HFF-Myc (cell line): ENCODE measurements around the gene EIF4E2.

Source experiments
- DNase-seq: peaks from one replicate; pipeline ENCODE4 v3.0.0-alpha.2; 2011; ENCODE audit warnings: low read depth; ENCODE audit errors: extremely low read depth
- H3K4me3 ChIP-seq: replicated peaks from 2 replicates; pipeline ENCODE4 v1.5.1; 2011; ENCODE audit warnings: low read depth, mild to moderate bottlenecking, control low read depth, low read length
- TF ChIP-seq, protein P1 (sequence below): IDR thresholded peaks from 2 replicates; pipeline ENCODE4 v1.5.1; 2012; ENCODE audit warnings: mild to moderate bottlenecking, low read depth, low read length, control low read depth; ENCODE audit errors: missing control alignments

EIF4E2 gene, protein sequence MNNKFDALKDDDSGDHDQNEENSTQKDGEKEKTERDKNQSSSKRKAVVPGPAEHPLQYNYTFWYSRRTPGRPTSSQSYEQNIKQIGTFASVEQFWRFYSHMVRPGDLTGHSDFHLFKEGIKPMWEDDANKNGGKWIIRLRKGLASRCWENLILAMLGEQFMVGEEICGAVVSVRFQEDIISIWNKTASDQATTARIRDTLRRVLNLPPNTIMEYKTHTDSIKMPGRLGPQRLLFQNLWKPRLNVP

DNA sequence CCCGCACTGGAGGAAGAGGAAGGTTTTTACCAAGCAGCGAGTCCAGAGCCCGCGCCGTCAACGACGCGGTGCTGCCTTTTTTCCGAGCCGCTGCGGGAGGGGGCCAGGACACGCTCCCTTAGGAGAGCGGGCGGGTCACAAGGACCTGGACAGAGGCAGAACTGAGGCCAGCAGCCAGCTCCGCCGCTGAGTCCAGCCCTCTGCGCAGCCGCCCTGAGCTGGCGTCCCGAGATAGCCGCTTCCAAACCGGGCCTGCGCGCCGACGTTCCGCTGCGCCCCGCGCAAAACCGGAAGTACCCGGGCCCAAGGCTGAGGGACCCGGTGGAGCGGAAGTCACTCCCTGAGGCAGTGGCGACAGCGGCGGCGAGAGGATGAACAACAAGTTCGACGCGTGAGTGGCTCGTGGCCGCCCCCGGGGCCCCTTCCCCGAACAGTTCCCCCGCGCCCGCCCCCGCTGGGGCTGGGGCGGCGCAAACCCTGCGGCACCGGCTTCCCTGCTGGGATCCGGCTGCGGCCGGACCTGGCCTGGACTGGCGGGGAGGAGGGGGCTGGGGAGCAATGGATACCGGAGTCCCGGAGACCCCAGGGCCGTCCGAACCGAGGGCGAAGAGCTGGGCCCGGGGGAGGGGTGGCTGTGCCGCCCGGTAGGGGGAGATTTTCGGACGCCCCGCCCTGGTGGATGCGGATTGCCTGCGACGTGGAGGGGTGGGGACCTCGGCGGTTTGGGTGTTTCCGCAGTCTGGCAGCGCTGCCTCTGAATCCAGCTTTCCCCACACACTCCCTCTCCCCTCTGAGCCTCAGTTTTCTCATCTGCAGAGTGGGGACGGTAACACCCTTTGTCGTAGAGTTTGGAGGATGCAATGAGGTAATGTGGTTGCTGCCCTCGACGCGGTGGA lies at the start of gene EIF4E2, which contains the start of gene TIGD1:
EIF4E2 (plus strand) TSS at position 336 of the 896 bp plus-strand sequence; CDS start at position 372, 36 bp downstream.
TIGD1 (minus strand) TSS at position 204 of the 896 bp plus-strand sequence. CDS start 675 bp downstream, outside the sequence.
- TF ChIP-seq, protein P1, sequence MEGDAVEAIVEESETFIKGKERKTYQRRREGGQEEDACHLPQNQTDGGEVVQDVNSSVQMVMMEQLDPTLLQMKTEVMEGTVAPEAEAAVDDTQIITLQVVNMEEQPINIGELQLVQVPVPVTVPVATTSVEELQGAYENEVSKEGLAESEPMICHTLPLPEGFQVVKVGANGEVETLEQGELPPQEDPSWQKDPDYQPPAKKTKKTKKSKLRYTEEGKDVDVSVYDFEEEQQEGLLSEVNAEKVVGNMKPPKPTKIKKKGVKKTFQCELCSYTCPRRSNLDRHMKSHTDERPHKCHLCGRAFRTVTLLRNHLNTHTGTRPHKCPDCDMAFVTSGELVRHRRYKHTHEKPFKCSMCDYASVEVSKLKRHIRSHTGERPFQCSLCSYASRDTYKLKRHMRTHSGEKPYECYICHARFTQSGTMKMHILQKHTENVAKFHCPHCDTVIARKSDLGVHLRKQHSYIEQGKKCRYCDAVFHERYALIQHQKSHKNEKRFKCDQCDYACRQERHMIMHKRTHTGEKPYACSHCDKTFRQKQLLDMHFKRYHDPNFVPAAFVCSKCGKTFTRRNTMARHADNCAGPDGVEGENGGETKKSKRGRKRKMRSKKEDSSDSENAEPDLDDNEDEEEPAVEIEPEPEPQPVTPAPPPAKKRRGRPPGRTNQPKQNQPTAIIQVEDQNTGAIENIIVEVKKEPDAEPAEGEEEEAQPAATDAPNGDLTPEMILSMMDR: peak; percentile 22
- peak; percentile 72 for DNase-seq
- H3K4me3 ChIP-seq: peak within 1 kb of the TSS; percentile 97

DNA sequence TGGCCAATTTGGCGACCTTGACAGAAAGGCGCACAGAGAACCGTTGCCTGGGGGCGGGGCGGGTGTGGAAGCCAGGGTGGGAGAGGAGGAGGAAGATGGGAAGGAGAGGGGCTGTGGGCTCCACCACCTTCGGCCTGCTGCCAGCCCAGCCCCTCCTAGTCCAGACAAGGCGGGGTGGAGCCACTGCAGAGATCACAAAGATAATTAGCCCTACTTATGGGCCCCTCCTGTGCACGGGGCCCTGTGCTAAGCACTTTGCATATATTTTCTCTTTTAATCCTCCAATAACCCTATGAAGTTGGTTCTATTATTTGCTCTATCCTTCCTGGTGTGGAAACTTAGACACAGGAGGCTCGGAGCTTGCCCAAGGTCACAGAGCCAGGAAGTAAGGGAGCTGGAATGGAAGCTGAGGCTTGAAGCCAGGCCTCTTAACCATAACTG lies 49.1 kb upstream of the EIF4E2 start:
- DNase-seq: no peak

DNA sequence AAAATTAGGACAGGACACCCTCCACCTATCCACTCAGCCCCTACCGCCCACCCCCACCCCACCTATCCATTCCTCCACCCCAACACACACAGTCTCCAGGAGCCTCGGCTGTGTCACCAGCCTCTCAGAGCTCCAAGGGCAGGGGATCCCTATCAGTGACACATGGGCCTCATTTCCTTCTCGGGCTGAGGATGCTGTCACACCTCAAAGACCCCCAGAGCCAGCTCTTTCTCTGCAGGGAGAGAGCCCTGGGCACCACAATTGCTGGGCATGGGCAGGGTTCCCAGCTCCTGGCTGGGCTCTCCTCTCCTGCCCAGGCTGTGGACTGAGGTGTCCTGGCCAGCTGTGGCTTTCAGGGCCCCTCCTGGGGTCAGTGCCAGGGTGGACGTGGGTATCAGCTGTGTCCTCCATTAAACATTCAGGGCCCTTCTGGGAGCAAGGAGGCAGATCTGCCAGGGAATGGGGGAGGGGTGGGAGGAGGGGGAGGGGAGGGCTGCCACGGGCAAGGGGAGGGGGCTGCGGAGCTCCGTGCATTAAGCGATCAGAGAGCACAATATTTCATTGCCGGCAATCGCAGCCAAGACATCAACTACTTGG lies 48.6 kb upstream of the EIF4E2 start:
- TF ChIP-seq, protein P1: no peak
- no peak for DNase-seq
- no peak overlapping the region for H3K4me3 ChIP-seq

More for the DNA sequence above, 49.1 kb upstream of the EIF4E2 start:
- TF ChIP-seq, protein P1: no peak
- H3K4me3 ChIP-seq: no peak overlapping the region

DNA sequence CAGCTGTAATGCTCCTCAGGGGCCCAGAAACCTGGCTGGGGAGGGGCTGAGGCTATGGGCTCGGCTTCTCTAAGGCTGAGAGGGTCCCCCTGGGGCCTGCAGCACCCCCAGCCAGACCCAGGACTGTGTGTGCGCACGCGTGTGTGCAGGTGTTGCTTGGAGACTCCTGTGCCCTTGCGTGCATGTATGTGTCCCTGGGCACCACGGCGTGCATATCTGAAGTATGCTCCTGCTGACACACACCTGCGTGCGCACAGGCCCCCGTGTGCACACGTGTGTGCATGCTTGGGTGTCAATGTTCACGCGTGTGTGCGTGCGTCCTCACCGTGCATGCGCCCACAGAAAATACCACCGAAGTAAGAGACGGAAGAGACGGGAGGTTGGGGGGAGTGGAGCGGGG lies 48.0 kb upstream of the EIF4E2 start:
- H3K4me3 ChIP-seq: no peak overlapping the region
- DNase-seq: no peak
- TF ChIP-seq, protein P1: no peak

DNA sequence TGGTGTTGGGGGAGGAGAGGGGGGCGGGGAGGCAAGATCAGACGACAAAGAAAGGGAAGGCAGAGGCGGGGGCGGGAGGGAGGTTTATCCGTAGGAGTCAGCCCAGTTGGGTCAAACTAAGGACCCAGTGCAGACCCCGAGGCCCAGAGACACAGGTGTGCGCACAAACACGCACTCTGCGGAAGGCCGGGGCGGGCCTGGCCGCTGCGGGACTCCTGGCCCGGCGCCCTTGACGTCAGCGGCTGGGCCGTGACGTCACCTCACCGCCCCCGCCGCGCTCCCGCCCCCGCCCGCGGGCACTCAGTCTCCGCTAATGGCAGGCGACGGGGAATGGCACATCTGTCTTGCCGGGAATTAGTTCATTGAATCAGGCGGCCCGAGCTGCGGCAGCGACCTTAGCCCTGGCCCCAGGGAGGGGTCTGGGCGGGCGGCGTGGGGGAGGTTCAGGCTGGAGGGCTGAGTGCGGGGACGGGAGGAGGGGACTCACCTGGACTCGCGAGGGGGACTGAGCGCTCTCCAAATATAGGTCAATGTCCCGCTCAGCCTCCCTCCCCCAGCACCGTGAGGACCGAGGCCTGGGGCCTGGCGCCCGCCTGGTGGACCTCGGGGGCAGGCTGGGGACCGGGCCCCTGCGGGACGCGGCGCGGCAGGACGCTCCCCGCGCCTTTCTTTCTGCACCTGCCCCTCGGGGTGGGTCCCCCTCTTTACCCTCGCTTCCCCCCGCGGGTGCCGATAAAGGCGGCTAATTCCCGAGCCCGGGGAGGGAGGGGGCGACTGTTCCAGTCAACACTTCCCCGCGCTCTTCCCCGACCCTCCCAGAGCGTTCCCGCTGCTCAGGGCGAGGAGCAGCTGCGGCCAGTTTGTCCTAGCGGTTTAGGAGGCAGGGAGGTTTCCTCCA lies 47.3 kb upstream of the EIF4E2 start:
- TF ChIP-seq, protein P1: no peak
- DNase-seq: no peak
- no peak overlapping the region for H3K4me3 ChIP-seq

DNA sequence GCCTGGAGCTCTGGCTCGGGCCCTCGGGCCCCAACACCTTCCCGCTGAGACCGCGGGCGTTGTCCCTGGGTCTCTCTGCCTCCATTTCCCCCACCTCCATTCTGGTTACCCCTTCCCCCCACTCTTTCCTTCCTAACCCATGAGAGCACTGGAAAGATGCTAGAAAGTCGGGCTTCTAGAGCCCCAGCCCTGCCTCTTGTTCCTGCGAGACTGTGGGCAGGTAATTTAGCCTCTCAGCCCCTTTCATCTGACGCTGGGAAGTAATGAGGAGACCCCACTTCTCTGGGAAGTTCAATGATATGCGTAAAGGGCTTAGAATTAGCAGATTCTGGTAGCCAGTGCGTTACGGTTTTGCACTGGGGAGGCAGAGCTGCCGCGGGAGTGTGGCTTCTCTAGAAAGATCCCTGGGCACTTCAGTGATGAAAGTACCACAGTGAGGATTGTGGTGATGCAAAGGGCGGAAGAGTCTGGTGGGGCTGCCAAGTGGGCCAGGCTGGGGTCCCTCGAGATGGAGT lies 46.6 kb upstream of the EIF4E2 start:
- TF ChIP-seq, protein P1: no peak
- no peak overlapping the region for H3K4me3 ChIP-seq

More for the DNA sequence above, 46.6 kb upstream of the EIF4E2 start:
- no peak for DNase-seq
